ENCODE measurements around the gene RBL1.
A peak's percentile ranks its signal among the peaks of the same experiment; 100 is the strongest.

The RBL1 gene

GRCh38 chr20:36951198-36951978, 144.4 kb downstream of the RBL1 start, which contains the start of gene SAMHD1:
TSS of gene SAMHD1 (minus strand) at chr20:36951708. CDS start at chr20:36951643, 65 bp downstream.
- DNase-seq (ENCODE audit: low read depth in 2 of 3, low spot score in 2 of 3), result peak; percentile 79 to 89 (median 80)

DNA sequence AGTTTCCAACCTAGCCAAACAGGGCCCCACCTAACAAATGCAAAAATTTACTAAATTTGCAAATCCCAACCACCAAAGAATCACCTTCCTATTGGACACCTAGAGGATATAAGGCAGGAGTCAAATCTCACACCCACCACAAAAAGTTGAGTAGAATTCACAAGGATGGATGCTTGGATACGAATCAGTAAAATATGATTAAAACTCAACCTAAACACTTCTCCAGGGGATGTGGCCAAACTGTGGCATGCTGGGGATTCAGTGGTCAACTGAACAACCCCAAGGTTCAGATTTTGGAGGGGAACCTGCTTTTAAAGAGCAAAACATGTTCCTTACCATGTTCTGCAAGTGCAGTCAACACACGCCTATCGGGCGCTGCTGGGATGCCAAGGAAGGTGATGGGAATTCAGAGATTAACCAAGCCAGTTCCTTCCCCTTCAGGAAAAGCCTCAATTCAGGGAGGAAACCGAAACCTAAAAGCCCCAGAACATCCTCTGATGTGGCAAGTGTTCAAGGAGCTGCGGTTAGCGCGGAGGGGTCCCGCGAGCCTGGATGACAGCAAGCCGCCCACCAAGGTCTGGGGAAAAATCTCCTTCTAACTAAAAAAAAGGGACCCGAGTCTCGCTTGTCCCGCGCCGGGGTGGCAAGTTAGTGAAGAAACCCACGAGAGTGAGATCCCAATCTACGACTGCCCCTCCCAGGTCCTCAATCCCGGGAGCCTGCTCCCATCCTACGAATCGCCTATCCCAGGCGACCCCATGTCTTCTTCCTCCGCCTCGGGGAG, 145.2 kb downstream of the RBL1 start:
- DNase-seq (ENCODE audit: low read depth in 2 of 3, low spot score in 2 of 3), result no peak
